CD8-positive, alpha-beta memory T cell (primary cell): Measurements from ENCODE around the gene PROX2. TPM values are rescaled to one million over a fixed set of nuclear protein-coding genes. Genes with fewer than 3 reads are reported as not detected.

ENCODE experiments used
- CTCF ChIA-PET: fragments of 350-600 bp; sonication (Branson Sonifier 250); formaldehyde crosslinking; loops from one replicate; lab custom pipeline; 2021; ENCODE audit warnings: antibody characterized with exemption; lab: Charles Lee
- POLR2A ChIA-PET: fragments of 350-600 bp; sonication (Branson Sonifier 250); formaldehyde crosslinking; loops from one replicate; lab custom pipeline; 2021; ENCODE audit warnings: antibody characterized with exemption; lab: Charles Lee
- DNase-seq, 5 donors: peaks; one replicate each; pipeline versions ENCODE4 v3.0.0 to v3.0.0-alpha.2; 2020 to 2022; ENCODE audit warnings: mixed read lengths in 1 of 5
- H3K27ac ChIP-seq: one replicate; pipeline ENCODE4 v1.7.0; 2013; ENCODE audit warnings: low read depth, mild to moderate bottlenecking, low read length, moderate library complexity
- H3K27me3 ChIP-seq: 2 replicates; pipeline ENCODE4 v1.7.0; 2013; ENCODE audit warnings: low read length, mild to moderate bottlenecking; ENCODE audit not compliant: insufficient read depth, poor library complexity, severe bottlenecking
- H3K36me3 ChIP-seq: 2 replicates; pipeline ENCODE4 v1.7.0; 2013; ENCODE audit warnings: mild to moderate bottlenecking, low read length, moderate library complexity; ENCODE audit not compliant: insufficient read depth
- H3K4me1 ChIP-seq: 2 replicates; pipeline ENCODE4 v1.7.0; 2013; ENCODE audit warnings: mild to moderate bottlenecking, low read length, moderate library complexity; ENCODE audit not compliant: insufficient read depth
- H3K4me3 ChIP-seq: 2 replicates; pipeline ENCODE4 v1.7.0; 2013; ENCODE audit warnings: mild to moderate bottlenecking, low read length
- H3K9me3 ChIP-seq: 2 replicates; pipeline ENCODE4 v1.7.0; 2013; ENCODE audit warnings: mild to moderate bottlenecking, low read length
- H3K27ac Mint-ChIP-seq, 8 donors: one replicate each; pipeline ENCODE4 v1.8.0; 2020 to 2021; ENCODE audit warnings: mixed read lengths in 8 of 8, mild to moderate bottlenecking in 6 of 8, inconsistent platforms in 3 of 8, moderate library complexity in 3 of 8
- H3K27me3 Mint-ChIP-seq, 2 donors: one replicate each; pipeline ENCODE4 v1.8.0; 2020 to 2021; ENCODE audit warnings: mixed read lengths in 2 of 2, mild to moderate bottlenecking in 1 of 2, moderate library complexity in 1 of 2
- H3K36me3 Mint-ChIP-seq, 3 donors: one replicate each; pipeline ENCODE4 v1.8.0; 2020 to 2021; ENCODE audit warnings: mixed read lengths in 3 of 3, inconsistent platforms in 1 of 3, mild to moderate bottlenecking in 1 of 3
- H3K4me1 Mint-ChIP-seq, 3 donors: one replicate each; pipeline ENCODE4 v1.8.0; 2020 to 2021; ENCODE audit warnings: mixed read lengths in 3 of 3, inconsistent platforms in 1 of 3, mild to moderate bottlenecking in 1 of 3
- H3K4me3 Mint-ChIP-seq, 7 donors: one replicate each; pipeline ENCODE4 v1.8.0; 2020 to 2021; ENCODE audit warnings: mixed read lengths in 7 of 7, mild to moderate bottlenecking in 6 of 7, moderate library complexity in 4 of 7, inconsistent platforms in 2 of 7
- H3K9me3 Mint-ChIP-seq, 5 donors: one replicate each; pipeline ENCODE4 v1.8.0; 2020 to 2022; ENCODE audit warnings: mixed read lengths in 5 of 5, mild to moderate bottlenecking in 3 of 5, moderate library complexity in 2 of 5, inconsistent platforms in 1 of 5
- polyA plus RNA-seq: library from polyadenylated mRNA; unstranded; fragments of 300-500 nt; fragmentation: Illumina TruSeq; gene quantifications from one replicate; pipeline ENCODE4 v1.2.3, GENCODE V29; 2021
- total RNA-seq, 2 experiments: library from RNA; stranded (reverse); gene quantifications; one replicate each; pipeline ENCODE4 v1.2.3, GENCODE V29; 2021

PROX2 gene
- total and polyA plus RNA-seq, 3 experiments from 2014 or later: 0.24 to 0.33 TPM; not detected in 1

- no peak for DNase-seq
- Histone ChIP-seq H3K4me3 (no peak overlapping the region), H3K27ac (no peak overlapping the region), H3K27me3 (no peaks in the 10 kb centered on the region), H3K9me3 (no peaks in the 10 kb centered on the region), H3K36me3 (peaks cover 89% of the 10 kb centered on the region), H3K4me1 (no peaks in the 10 kb centered on the region)
- peaks cover 21 to 97% (median 32%) of the 10 kb centered on the region in 3 donors for H3K36me3 Mint-ChIP-seq
- H3K4me3 Mint-ChIP-seq: no peak overlapping the region
- no peaks in the 10 kb centered on the region for H3K9me3 Mint-ChIP-seq
- H3K27me3 Mint-ChIP-seq: no peaks in the 10 kb centered on the region
- H3K4me1 Mint-ChIP-seq: peaks cover 0 to 12% (median 0%) of the 10 kb centered on the region in 3 donors
- no peak overlapping the region for H3K27ac Mint-ChIP-seq
- ChIA-PET POLR2A (no interaction called here), CTCF (interaction anchor here (1.6 to 1.7 kb wide), 3 partner anchors 9 to 37 kb away, joined by 3 to 8 read pairs (median 8); no protein-coding TSS in a partner anchor)
Measured at GRCh38 chr14:74897642-74898041, 21.7 kb upstream of the PROX2 start.

- Mint-ChIP-seq H3K27me3 (no peaks in the 10 kb centered on the region), H3K27ac (peak overlapping the region in 3 of 8 donors; percentile 4 to 38 (median 14)), H3K9me3 (no peaks in the 10 kb centered on the region), H3K36me3 (peaks cover 21 to 97% (median 32%) of the 10 kb centered on the region in 3 donors), H3K4me1 (peaks cover 0 to 12% (median 0%) of the 10 kb centered on the region in 3 donors), H3K4me3 (no peak overlapping the region)
- Histone ChIP-seq H3K4me1 (no peaks in the 10 kb centered on the region), H3K9me3 (no peaks in the 10 kb centered on the region), H3K27ac (no peak overlapping the region), H3K36me3 (peaks cover 83% of the 10 kb centered on the region), H3K4me3 (no peak overlapping the region), H3K27me3 (no peaks in the 10 kb centered on the region)
- DNase-seq: no peak
- POLR2A ChIA-PET: no interaction called here
- CTCF ChIA-PET: interaction anchor here (1.0 to 1.7 kb wide), 3 partner anchors 10 to 35 kb away, joined by 3 to 8 read pairs (median 3); no protein-coding TSS in a partner anchor
Measured at GRCh38 chr14:74896400-74896799, 20.5 kb upstream of the PROX2 start.

- POLR2A ChIA-PET: interaction anchor here (1.1 kb wide), 1 partner anchor 33 kb away, joined by 3 read pairs; no protein-coding TSS in a partner anchor
- DNase-seq: no peak
- peaks cover 72% of the 10 kb centered on the region for H3K36me3 ChIP-seq
- Mint-ChIP-seq H3K9me3 (no peaks in the 10 kb centered on the region), H3K36me3 (peaks cover 12 to 93% (median 20%) of the 10 kb centered on the region in 3 donors), H3K4me1 (peaks cover 7 to 17% (median 8%) of the 10 kb centered on the region in 3 donors), H3K4me3 (no peak overlapping the region), H3K27ac (peak overlapping the region in 3 of 8 donors; percentile 47 to 86 (median 69)), H3K27me3 (no peaks in the 10 kb centered on the region)
- peaks cover 3% of the 10 kb centered on the region for H3K4me1 ChIP-seq
- H3K27me3 ChIP-seq: no peaks in the 10 kb centered on the region
- CTCF ChIA-PET: interaction anchor here (1.1 to 7.1 kb wide), 5 partner anchors 9 to 33 kb away, joined by 3 to 50 read pairs (median 3); partner anchors contain the start of gene DLST
- H3K4me3 ChIP-seq: no peak overlapping the region
- no peak overlapping the region for H3K27ac ChIP-seq
- no peaks in the 10 kb centered on the region for H3K9me3 ChIP-seq
Measured at GRCh38 chr14:74893614-74894091, 17.7 kb upstream of the PROX2 start.

- H3K36me3 ChIP-seq: peaks cover 64% of the 10 kb centered on the region
- Mint-ChIP-seq H3K4me1 (peaks cover 15 to 26% (median 17%) of the 10 kb centered on the region in 3 donors), H3K4me3 (no peak overlapping the region), H3K9me3 (no peaks in the 10 kb centered on the region), H3K36me3 (peaks cover 12 to 89% (median 18%) of the 10 kb centered on the region in 3 donors), H3K27me3 (no peaks in the 10 kb centered on the region), H3K27ac (peak overlapping the region in 1 of 8 donors; percentile 54)
- peaks cover 12% of the 10 kb centered on the region for H3K4me1 ChIP-seq
- H3K4me3 ChIP-seq: no peak overlapping the region
- CTCF ChIA-PET: interaction anchor here (1.1 to 7.1 kb wide), 5 partner anchors 10 to 32 kb away, joined by 3 to 50 read pairs (median 3); partner anchors contain the start of gene DLST
- H3K27me3 ChIP-seq: no peaks in the 10 kb centered on the region
- POLR2A ChIA-PET: interaction anchor here (0.8 to 1.1 kb wide), 2 partner anchors 32 to 170 kb away, joined by 3 read pairs; no protein-coding TSS in a partner anchor
- no peaks in the 10 kb centered on the region for H3K9me3 ChIP-seq
- no peak for DNase-seq
- H3K27ac ChIP-seq: no peak overlapping the region
Measured at GRCh38 chr14:74892745-74893144, 16.8 kb upstream of the PROX2 start.

GRCh38 chr14:74891870-74892269, 15.9 kb upstream of the PROX2 start:
- H3K4me3 Mint-ChIP-seq: no peak overlapping the region

GRCh38 chr14:74890262-74890661, 14.3 kb upstream of the PROX2 start:
- peaks cover 33 to 41% (median 34%) of the 10 kb centered on the region in 3 donors for H3K4me1 Mint-ChIP-seq
- CTCF ChIA-PET: interaction anchor here (1.2 to 7.1 kb wide), 5 partner anchors 8 to 29 kb away, joined by 4 to 50 read pairs (median 6); partner anchors contain the start of gene DLST
- no peak overlapping the region for H3K27ac ChIP-seq
- H3K4me1 ChIP-seq: peaks cover 17% of the 10 kb centered on the region
- H3K27ac Mint-ChIP-seq: no peak overlapping the region
- H3K36me3 ChIP-seq: peaks cover 43% of the 10 kb centered on the region
- no peaks in the 10 kb centered on the region for H3K27me3 ChIP-seq
- POLR2A ChIA-PET: no interaction called here
- H3K4me3 ChIP-seq: no peak overlapping the region
- H3K9me3 ChIP-seq: no peaks in the 10 kb centered on the region
- no peak overlapping the region for H3K4me3 Mint-ChIP-seq
- no peaks in the 10 kb centered on the region for H3K27me3 Mint-ChIP-seq
- H3K36me3 Mint-ChIP-seq: peaks cover 6 to 79% (median 9%) of the 10 kb centered on the region in 3 donors
- H3K9me3 Mint-ChIP-seq: no peaks in the 10 kb centered on the region
- DNase-seq: no peak

More at GRCh38 chr14:74891870-74892269, 15.9 kb upstream of the PROX2 start:
- Histone ChIP-seq H3K27me3 (no peaks in the 10 kb centered on the region), H3K9me3 (no peaks in the 10 kb centered on the region), H3K27ac (no peak overlapping the region), H3K4me1 (peaks cover 16% of the 10 kb centered on the region), H3K4me3 (no peak overlapping the region), H3K36me3 (peaks cover 55% of the 10 kb centered on the region)
- DNase-seq: no peak
- ChIA-PET CTCF (interaction anchor here (2.8 to 7.1 kb wide), 3 partner anchors 13 to 31 kb away, joined by 15 to 50 read pairs (median 34); no protein-coding TSS in a partner anchor), POLR2A (no interaction called here)
- no peaks in the 10 kb centered on the region for H3K9me3 Mint-ChIP-seq
- H3K36me3 Mint-ChIP-seq: peaks cover 7 to 82% (median 14%) of the 10 kb centered on the region in 3 donors
- peak overlapping the region in 2 of 8 donors; percentile 54 to 78 for H3K27ac Mint-ChIP-seq
- H3K4me1 Mint-ChIP-seq: peaks cover 20 to 25% (median 23%) of the 10 kb centered on the region in 3 donors
- no peaks in the 10 kb centered on the region for H3K27me3 Mint-ChIP-seq

- no peaks in the 10 kb centered on the region for H3K9me3 ChIP-seq
- Mint-ChIP-seq H3K4me1 (peaks cover 50 to 59% (median 52%) of the 10 kb centered on the region in 3 donors), H3K27me3 (no peaks in the 10 kb centered on the region), H3K36me3 (peaks cover 0 to 68% (median 6%) of the 10 kb centered on the region in 3 donors), H3K9me3 (no peaks in the 10 kb centered on the region), H3K27ac (peak overlapping the region; percentile 8 to 87 (median 65)), H3K4me3 (peak overlapping the region; percentile 21 to 63 (median 49))
- peak overlapping the region; percentile 20 for H3K27ac ChIP-seq
- POLR2A ChIA-PET: interaction anchor here (0.7 kb wide), 1 partner anchor 18 kb away, joined by 3 read pairs; no protein-coding TSS in a partner anchor
- H3K4me1 ChIP-seq: peaks cover 36% of the 10 kb centered on the region
- no peaks in the 10 kb centered on the region for H3K27me3 ChIP-seq
- H3K36me3 ChIP-seq: peaks cover 29% of the 10 kb centered on the region
- no peak for DNase-seq
- CTCF ChIA-PET: interaction anchor here (0.6 to 7.1 kb wide), 4 partner anchors 12 to 277 kb away, joined by 3 to 50 read pairs (median 4); no protein-coding TSS in a partner anchor
- no peak overlapping the region for H3K4me3 ChIP-seq
Measured at GRCh38 chr14:74888164-74889158, 12.5 kb upstream of the PROX2 start.
